Sciatic nerve (tissue), 2 donors: ENCODE measurements around the gene OXTR. TPM values are rescaled to one million over a fixed set of nuclear protein-coding genes. Genes with fewer than 3 reads are reported as not detected.

ENCODE experiments used
- ATAC-seq: fragments of 200-7000 bp; cut with Tn5 transposase; one replicate; pipeline ENCODE4 v1.9.1; 2020; ENCODE audit warnings: mild to moderate bottlenecking, moderate library complexity
- DNase-seq: peaks from one replicate; pipeline ENCODE4 v3.0.0-alpha.2; 2020; ENCODE audit warnings: low spot score
- intact Hi-C: fragments of 100-400 bp; cut with DNase I; formaldehyde crosslinking; loops from one replicate; pipeline ENCODE4 v1.14.2; 2022
- total RNA-seq: library from RNA; stranded (reverse); fragmentation: NEBNext Ultra II Directional; extraction: Animal tissue kit (Norgen Biotek cat#: 25700); gene quantifications from one replicate; pipeline ENCODE4 v1.2.1, GENCODE V29; 2021
- donor health status: DM: no; HTN: no; CAD: no.
- donor health status: DM: no; HTN: no; CAD: no.

The OXTR gene
- total RNA-seq, 1 donor from 2014 or later: 1.3 TPM

GRCh38 chr3:8768364-8769087, 887 bp downstream of the OXTR start:
- intact Hi-C loops: no loop called here
- DNase-seq: no peak
- ATAC-seq: no peak

DNA sequence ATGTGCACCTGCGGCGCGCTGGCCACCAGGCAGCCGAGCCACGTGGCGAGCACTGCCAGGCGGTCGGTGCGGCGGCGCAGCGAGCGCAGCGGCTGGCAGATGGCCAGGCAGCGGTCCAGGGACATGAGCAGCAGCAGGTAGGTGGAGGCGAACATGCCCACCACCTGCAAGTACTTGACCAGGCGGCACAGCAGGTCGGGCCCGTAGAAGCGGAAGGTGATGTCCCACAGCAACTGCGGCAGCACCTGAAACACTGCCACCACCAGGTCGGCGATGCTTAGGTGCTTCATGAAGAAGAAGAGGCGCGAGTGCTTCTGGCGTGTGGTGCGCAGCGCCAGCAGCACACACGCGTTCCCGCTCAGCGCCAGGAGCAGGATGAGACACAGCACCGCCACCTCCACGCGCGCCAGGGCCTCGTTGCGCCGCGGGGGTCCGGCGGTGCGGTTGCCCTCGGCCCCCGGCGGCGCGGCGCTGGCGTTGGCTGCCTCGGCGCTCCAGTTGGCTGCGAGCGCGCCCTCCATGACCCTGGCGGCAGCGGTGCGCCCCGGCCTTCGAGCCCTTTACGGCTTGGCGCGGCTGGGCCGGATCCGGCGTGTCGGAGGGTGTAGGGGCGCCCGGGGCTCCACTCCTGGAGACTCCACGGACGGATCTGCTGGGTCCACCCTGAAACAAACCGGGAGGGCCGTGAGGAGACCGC, 1.6 kb downstream of the OXTR start:
- intact Hi-C loops: no loop called here
- DNase-seq (no peak), ATAC-seq (no peak)

DNA sequence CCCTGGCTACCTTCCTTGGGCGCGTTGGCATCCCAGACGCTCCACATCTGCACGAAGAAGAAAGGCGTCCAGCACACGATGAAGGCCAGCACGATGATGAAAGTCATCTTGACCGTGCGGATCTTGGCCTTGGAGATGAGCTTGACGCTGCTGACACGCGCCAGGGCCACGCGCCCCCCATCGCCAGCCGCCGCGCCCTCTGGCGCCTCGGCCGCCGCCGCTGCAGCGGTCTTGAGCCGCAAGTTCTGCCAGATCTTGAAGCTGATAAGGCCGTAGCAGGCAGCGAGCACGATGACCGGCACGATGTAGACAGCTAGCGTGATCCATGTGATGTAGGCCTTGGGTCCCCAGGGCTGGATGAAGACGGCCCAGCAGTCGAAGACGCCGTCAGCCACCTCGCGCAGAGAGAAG, 2.2 kb downstream of the OXTR start:
- DNase-seq: no peak
- intact Hi-C loops: no loop called here

DNA sequence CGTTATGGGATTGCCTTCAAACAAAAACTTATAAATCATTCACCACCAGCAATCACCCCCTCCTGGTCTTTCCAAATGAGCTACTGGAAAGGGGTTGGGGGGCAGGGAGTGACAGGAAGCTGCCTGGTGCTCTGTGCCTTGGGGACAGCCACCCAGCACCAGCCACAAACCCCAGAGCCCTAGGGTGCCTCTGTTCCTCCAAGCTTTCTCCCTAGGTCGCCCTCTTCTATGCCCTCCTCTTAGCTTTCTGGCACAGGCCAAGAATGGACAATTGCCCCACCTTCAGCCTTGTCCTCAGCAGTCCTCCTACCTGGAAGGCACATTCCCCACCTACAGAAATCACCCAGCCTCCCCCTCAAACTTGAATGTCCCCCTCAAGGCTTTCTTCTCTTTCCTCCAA, 3.3 kb downstream of the OXTR start:
- intact Hi-C loops: no loop called here
- DNase-seq (no peak), ATAC-seq (no peak)

More for the DNA sequence above, 2.2 kb downstream of the OXTR start:
- no peak for ATAC-seq

DNA sequence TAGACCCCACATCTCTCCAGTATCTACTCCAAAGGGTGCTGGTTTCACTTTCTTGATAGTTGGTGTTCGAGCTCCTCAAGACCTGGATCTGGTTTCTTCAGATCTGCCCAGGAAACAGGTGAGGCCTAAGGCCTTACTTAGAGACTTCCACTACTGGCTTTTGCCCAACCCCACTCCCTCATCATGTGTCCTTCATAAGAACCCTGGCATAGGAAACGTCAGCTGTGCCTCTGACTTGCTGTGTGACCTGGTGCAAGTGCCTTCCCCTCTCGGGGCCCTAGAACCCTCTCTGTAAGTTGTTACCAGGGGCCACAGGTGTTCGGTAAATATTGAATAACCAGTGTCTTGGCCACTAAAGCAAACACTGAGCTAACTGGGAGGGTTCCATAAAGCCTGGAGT, 3.9 kb downstream of the OXTR start:
- DNase-seq (no peak), ATAC-seq (no peak)
- intact Hi-C loops: no loop called here

- no peak for DNase-seq
- intact Hi-C loops: no loop called here
- ATAC-seq: no peak
Measured at GRCh38 chr3:8764528-8764927, 4.9 kb downstream of the OXTR start.

DNA sequence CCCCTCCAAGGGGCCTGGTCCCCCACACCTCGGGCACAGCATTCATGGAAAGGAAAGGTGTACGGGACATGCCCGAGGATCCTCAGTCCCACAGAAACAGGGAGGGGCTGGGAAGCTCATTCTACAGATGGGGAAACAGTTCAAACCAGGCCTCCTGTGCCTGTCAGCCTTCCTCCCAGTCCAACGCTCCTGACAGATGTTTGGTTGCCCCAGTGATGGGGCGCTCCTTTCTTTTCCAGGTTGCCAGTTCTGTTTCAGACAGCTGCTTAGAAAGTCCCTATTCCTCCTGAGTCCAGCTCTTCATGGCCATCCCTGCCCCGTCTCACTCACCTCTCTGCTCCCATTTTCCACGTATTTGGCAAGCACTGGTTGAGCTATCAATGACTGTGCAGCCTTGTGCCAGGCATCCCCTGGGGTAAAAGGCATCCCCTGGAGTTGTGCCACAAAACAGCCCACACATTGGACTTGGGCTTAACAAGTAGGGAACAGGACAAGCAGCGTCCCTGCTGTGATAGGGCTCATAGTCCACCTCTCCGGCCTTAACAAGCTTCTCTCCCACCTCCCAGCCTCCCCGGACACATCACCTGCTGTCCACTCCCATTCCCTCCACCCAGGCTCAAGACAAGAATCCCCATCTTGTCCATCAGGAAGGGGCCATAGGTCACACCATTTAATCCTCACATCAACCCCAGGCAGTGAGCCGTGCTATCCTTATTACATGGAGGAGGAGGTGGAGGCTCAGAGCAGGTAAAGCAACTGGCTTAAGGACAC, 6.6 kb downstream of the OXTR start:
- ATAC-seq: no peak
- intact Hi-C loops: no loop called here
- DNase-seq: no peak

- no peak for DNase-seq
- no peak for ATAC-seq
- intact Hi-C loops: no loop called here
Measured at GRCh38 chr3:8761866-8762265, 7.5 kb downstream of the OXTR start.

DNA sequence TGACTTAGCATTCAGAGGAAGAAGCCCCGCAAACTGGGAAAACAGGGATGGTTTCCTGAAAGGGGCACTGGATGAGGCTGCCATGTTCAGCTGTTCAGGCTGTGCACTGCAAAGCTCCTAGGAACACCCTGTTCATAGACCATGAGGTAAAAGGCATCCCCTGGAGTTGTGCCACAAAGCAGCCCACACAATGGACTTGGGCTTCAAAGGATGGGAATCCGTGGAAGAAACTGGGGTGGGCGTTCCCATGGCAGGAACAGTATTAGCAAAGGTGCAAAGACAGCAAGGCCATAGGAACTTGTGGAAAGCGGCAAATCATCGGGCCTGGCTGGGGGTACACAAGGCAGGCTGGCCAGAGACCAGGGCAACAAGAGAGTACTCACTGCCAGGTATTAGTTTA, 8.9 kb downstream of the OXTR start:
- no peak for DNase-seq
- no peak for ATAC-seq
- intact Hi-C loops: no loop called here

DNA sequence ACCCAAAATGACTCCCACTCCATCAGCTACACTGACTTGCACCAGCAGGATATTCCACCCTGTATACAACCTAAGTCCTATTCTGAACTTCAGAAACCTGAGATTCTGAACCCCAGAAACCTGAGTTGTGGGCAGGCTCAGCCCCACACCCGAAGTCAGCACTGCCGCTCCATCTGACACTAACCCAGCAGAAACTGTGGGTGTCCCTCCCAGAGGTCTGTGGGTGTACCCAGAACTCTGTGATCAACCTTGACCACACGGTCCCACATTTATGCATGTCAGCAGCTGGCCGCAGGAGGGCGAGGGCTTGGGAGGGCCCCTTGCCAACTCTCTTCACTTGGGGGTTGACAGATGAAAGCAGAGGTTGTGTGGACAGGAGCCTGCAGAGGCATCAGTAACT, 9.3 kb downstream of the OXTR start:
- DNase-seq (no peak), ATAC-seq (no peak)
- intact Hi-C loops: no loop called here

DNA sequence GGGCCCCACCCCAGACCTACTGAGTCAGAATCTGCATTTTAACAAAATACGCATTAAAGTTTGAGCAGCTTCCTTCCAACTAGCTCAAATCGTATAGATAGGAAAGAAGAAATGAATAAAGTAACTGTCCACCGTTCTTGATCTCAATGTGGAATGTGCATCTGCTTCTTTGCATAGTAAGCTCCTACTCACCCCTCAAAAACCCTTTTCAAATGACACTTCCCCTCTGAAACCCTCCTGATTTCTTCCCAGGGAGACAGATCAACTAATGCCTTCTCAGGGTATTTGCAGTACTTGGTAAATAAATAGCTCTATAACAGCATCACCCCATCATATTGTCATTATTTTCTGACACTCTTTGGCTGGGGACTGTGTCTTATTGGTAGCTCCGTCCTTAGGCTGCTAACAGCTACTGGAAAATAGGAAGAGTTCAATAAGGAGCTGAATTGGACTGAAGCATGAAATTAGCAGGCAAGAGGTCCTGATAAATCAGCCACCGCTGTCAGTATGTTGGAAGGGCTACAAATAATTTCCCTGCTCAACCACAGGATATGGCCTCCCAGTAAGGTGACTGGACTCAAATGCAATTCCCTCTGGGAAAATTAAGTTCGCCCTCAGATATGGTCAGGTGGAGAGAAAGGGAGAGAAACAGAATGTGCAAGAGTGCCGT, 10.2 kb downstream of the OXTR start:
- ATAC-seq (no peak), DNase-seq (no peak)
- intact Hi-C loops: no loop called here

GRCh38 chr3:8757551-8758518, 11.6 kb downstream of the OXTR start:
- ATAC-seq: no peak
- no peak for DNase-seq
- intact Hi-C loops: no loop called here

- DNase-seq (no peak), ATAC-seq (no peak)
- intact Hi-C loops: no loop called here
Measured at GRCh38 chr3:8756671-8757070, 12.7 kb downstream of the OXTR start.

GRCh38 chr3:8755564-8756237, 13.7 kb downstream of the OXTR start:
- ATAC-seq: no peak
- DNase-seq: no peak
- intact Hi-C loops: no loop called here

- intact Hi-C loops: no loop called here
- no peak for ATAC-seq
- no peak for DNase-seq
Measured at GRCh38 chr3:8755097-8755496, 14.3 kb downstream of the OXTR start.

- intact Hi-C loops: no loop called here
- DNase-seq: no peak
- no peak for ATAC-seq
Measured at GRCh38 chr3:8752832-8753231, 16.6 kb downstream of the OXTR start.

DNA sequence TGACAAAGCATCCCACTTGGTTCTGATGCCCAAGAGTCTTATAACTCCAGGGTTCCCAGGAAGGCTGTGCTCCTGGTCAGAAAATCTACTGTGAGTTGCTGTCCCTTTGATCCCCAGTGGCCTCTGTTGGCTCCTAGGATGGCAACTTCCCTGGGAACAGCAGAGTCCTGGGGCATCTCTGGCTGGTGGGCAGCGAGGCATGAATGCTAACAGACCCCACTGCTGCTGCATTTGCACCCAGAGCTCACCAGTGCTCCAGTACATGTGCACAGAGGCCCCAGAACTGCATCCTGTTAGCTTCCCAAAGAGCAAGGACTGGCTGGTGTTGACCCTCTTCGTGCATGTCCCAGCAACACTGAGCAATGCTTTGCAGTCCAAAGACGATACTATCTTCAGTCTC, 20.1 kb downstream of the OXTR start:
- ATAC-seq: no peak
- intact Hi-C loops: no loop called here
- no peak for DNase-seq

GRCh38 chr3:8746780-8747345, 22.6 kb downstream of the OXTR start:
- intact Hi-C loops: no loop called here
- DNase-seq (no peak), ATAC-seq (no peak)
